ENCODE results near the gene FIGLA.

Gene FIGLA, protein sequence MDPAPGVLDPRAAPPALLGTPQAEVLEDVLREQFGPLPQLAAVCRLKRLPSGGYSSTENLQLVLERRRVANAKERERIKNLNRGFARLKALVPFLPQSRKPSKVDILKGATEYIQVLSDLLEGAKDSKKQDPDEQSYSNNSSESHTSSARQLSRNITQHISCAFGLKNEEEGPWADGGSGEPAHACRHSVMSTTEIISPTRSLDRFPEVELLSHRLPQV

DNA sequence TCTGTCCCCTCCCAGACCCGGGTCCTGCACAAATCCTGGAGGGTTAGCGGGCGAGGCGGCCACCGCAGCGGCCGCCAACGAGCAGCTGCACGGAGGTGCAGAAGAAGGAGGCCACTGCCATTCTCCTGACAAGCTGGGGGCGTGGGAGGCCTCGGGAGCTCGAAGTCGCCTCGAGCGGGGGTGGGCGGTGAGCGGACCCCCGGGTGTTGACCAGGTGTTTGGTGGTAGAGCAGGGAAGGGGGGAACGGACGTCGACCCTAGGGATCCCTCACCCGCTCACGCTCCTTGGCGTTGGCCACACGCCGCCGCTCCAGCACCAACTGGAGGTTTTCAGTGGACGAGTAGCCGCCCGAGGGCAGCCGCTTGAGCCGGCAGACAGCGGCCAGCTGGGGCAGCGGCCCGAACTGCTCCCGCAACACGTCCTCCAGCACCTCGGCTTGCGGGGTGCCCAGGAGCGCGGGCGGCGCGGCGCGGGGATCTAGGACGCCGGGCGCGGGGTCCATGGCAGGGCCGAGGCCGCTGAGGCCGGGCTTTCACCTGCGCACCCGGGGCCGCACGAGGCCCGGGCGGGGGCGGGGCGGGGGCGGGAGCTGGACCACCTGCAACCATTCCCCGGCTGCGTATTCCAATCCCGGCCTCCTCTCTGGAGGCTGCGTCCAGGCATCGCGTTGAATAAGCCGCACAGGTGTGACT lies at the start of gene FIGLA:
TSS of gene FIGLA (minus strand) at position 508 of the 693 bp plus-strand sequence. CDS start at position 503, 5 bp downstream.
- peak; percentile 23 for DNase-seq

DNA sequence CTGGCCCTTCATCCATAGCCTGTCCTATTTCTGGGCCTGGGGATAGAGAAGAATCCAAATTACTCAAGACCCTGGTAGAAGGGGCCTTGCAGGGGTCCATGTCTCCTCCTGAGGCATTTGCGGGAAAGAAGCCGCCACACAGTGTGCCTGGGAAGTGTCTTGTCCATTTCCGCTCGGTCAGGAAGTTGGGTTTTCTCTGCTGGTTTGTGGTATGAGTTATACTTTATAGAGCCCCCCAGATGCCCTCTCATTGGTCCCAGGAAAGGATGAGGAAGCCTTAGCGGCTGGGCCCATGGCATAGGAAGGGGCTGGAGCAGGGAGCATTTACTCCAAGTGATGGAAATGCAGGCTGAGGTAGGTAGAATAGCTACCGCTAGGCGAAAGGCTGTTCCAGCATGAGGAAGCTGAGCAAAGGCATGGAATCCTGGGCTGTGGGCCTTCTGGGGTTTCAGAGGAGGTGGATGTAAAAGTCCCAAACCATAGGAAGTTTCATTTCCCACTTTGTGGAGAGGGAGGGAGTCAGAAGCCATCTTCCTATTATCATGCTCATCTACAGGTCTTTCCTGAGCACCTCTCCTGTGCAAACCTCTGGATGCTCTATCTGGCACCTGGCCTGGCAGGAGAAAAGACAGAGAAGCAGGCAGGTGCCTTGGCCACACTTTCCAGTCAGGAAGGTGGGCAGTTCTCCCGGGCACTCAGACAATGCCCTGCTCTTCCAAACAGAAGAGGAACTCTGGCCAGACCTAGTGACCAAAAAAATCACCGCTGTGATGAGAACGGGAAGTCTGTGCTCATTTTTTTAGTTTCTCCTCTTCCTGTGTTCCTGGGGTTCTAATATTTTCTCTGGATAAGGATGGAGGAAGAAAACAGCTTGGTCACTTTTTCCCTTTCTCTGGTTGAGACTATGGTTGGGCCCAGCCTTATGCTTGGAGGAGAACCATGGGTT lies 47.8 kb upstream of the FIGLA start:
- no peak for DNase-seq

DNA sequence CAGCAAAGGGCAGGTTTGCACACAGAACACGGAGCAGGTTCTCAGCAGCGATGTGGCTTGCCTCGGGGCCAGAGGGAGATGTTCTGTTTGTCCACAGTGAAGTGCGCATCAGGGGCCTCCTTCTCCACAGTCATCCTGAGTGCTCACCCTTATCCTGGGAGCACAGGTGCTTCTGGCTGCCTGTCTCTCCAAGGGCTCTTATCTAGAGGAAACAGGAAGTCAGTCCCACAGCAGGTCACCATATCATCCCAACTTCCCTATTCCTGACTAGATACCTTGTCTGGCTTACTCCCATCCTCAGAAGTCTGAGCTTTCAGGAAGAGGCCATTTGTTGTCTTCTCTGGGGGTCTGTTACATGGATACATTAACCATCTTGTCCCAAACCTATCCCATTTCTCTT lies 45.2 kb upstream of the FIGLA start, which contains the start of gene CD207:
TSS of gene CD207 (minus strand) at position 174 of the 400 bp plus-strand sequence. CDS start at position 134, 40 bp downstream.
- DNase-seq = peak; percentile 74

DNA sequence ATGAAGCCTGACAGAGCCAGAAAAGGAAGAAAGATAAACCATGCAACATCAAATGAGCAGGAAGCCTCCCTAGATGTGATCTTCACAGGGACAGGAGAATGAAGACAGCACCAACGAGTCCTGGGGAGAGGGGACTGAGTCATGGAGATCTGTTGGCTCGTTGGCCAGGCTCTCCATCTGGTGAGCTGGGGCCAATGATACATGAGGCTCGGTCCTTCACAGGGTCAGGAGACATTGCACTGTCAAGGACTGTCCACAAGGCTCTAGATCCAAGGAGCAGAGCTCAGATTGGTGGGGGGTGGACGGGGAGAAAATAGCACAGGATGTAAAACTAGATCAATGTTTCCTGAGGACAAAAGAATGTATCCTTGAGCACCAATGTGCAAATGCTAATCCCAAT lies 44.4 kb upstream of the FIGLA start:
- DNase-seq = no peak

DNA sequence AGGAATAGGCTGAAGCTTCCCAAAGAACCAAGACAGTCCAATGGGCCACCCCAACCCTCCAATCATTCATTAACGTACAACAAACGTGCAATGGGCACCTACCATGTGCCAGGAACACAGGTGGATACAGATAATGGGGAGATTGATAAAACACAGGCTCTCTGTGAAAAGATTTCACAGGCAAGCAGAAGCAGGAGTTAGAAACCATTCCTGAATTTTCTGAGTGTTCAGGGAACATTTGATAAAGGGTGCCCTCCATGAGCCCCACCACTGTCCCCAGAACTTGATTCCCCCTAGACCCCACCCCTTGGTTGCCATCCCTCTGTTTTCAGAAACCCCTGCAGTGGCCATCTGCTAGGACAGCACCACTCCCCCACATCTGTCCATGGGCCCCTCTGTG lies 43.7 kb upstream of the FIGLA start:
- DNase-seq = no peak

DNA sequence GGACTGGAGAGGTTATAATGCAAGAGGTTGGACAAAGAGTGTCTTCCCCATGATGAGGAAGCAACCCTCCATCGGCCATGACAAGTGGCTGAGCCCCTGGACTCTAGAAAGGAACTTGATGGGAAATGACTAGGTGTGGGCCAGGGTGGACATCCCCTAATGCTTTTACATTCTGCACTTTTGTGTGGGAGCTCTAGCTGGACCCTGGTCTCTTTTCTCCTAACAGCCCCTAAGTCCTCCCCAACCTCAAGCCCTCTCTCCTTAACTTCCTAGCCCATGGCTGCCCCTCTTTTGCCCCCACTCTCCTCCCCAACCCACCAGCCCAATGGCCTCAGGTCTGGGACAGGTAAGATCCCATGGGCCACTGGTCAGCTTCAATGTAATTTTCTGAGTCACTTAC lies 42.8 kb upstream of the FIGLA start:
- DNase-seq = no peak

DNA sequence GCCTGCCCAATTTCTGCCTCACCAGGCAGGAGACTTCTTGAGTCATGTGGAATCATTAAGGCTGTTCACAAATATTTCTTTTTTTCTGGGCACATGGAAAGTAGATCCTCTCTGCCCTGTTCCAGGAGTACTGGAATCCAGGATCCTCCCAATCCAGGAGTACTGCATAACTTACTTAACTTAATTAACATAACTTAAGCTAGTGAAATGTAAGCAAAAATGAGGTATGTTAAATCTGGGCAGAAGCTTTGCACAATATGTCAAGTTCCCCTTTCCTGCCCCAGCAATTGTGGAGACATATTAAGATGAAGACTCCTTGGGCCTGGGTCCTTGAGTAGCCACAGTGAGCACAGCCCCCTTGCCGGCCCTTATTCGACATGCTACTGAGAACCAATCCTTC lies 41.9 kb upstream of the FIGLA start:
- DNase-seq = no peak

DNA sequence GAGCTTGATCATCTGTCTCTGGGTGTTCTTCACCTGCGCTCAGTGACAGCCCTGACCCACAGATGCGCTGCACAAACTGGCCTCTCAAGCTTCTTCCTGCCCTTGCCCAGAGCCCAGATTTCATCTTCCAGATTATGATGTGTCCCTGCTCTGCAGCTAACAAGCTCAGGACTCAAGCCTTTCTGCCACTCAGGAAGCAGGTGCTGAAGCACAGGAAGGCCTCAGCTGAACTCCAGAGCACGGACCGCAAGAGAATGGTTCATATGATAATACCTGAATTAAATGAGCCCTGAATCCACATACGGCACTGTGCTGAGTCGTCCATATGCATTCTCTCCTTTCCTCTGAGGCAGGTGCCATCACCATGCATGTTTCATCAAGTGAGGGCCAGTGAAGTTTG lies 41.4 kb upstream of the FIGLA start:
- no peak for DNase-seq

DNA sequence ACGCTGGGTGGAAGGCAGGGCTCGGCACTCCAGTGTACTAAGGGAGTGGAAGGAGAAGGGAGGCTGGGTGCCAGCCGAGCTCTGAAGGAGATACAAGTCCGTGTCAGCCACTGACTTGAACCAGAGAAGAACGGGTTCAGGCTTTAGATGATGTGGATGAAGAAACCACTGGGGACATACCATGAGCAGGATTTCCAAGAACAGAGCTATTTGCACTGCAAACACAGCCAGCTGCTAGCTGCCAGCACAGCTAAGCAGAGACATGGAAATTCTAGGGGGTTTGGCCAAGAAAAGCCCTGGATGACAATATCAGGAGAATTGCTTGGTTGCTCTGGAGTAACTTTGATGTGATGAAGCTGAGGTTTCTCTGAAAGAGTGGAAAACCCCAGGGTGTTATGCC lies 39.9 kb upstream of the FIGLA start:
- DNase-seq = no peak

DNA sequence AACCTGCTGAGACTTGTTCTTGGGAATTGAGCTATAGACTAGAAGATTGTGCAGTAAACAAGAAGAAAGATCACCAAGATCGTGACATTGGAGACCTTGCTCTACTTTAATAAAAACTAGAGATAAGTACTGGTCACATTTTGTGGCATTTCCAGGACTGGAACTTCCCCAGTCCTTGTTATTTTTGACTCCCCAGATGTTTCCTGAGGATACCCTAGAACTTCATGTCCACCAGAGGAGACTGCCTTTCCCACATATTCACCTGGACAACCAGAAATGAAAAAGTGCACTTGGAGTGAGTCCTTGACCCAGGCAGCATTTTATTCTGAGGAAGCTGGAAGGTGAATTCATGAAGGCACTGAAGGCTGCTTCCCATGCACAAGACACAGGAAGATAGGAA lies 39.5 kb upstream of the FIGLA start:
- DNase-seq = no peak

DNA sequence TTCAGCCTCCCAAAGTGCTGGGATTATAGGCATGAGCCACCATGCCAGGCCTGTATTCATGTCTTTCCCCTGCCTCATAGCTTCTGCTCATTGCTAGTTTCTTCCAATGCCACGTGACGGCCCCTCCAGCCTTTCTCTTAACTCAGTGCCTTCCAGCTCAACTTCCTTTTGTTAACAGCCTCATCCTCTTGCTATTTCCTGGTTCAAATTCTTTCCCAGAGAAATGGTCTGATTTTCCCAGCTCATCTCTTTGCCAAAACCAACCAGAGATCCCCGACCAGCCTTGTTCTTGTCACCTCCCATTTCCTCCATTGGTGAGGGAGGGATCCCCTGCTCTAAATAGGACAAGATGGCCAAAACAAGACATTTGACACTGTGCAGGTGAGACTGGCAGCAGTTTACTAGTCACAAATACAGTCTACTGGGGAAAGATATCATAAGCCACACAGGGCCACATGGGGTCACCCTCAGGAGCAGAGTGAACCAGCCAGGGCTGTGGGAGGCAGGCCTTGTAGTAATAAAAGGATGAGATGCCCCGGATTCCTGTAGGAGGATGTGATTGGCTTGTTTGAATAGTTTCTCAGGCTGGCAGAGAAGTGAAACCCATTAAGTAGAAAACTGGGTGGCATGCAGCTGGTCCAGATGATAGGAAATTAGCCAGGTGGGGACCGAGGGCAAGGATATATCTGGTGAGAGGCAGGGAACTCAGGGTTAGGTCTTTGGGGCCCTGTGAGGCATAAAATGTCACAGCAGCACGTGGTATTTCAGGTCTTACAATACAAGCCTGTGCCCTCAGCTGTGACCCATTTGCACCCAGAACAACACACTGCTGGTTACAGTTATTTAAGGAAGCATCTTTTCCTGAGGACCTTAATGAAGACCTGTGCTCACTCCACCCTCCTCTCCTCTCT lies 38.7 kb upstream of the FIGLA start:
- DNase-seq = no peak

DNA sequence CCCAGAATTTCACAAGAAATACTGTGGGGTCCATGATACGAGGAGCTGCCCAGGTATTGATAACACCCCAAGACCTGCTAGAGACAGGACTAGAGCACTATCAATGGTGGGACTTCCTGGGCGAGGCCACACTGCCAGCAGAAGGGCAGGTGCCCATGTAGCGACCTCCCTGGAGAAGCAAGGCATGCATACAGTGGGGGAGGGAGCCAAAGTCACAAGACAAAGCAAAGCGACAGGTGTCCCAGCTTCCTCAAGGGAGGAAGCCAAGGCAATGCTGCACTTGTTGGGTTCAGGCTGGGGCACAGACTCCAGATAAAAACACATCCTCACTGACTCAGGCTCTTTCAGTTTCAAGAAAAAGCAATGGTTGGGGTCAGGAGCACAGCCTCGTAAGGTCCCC lies 37.7 kb upstream of the FIGLA start:
- DNase-seq = no peak

DNA sequence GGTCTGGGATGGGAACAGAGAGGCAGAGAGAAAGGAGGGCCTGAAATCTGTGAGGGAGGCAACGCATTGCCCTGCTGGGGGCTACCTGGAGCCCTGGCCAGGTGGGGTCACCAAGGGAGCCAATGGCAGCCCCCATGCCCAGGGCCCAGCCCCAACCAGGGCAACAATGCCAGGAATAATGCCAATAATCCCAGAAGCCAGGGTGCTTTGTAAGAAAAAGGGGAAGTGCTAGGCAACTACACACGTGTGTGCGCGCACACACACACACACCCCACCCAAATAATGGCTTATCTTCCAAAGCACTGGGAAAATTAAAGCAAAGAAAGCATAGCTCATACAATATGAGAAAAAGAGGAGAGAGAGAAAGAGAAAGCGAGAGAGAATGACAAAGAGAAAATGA lies 36.9 kb upstream of the FIGLA start:
- DNase-seq = no peak

DNA sequence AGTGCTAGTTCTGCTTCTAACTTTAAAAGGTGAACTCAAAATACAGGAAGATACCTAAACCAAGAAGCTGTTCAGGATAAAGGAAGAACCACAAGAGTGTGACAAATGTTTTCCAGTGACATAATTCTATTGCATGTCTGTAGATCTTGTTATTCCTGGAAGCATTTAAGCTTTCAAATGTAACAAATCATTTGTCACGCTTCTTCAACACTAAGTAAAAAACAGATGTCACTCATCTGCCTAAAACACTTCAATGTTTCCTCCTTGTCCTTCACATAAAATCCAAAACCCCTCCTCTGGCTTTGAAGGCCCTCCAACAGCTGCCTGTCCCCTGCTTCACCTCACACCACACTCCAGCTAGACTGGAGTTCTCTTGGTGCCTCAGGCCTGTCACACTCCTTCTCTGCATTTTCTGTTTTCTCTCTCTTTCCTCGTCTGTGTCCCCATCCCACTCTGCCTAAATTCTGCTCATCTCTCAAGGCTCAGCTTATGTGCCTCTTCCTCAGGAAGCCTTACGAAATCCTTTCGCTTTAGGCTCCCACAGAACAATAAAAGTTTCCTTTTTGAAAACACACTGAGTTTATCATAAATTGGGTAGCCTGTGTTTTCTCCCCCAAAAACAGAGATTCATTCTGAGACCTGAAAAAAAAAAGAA lies 36.4 kb upstream of the FIGLA start:
- no peak for DNase-seq

DNA sequence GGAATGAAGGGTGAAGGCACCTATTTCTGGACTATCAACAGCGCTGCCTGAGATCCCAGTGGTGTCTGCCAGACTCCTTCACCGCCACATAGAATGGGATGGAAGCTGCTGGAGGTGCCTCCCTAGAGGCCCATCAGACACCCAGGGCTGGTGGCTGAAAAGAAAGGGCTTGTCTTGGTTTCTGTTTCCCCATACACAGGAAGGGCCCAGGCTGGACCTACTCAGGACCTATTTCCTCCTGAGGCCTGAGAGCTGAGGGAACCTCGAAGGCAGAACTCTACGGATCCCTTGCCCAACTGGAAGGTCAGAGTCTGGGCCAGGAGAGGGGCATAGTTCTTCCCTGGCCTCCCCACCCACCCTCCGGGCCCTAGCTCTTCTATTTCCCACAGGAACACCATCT lies 32.8 kb upstream of the FIGLA start:
- no peak for DNase-seq

DNA sequence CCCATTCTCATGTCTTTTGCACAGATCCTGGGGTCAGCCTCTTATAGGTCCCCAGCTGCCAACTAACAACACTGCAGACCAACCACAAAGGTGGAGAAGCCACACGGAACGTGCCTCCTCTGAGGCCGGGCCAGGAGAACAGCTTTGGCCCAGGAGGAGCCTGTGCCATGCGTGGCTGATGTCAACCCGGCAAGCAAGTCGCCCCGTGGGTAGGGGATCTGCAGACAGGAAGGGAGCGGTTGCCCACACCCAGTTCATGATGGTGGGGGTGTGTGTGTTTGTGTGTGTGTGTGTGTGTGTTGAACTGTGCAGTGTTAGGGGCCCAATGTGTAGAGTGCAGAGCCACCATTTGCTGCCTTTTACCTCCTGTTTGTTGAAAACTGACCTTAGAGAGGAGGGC lies 32.4 kb upstream of the FIGLA start:
- DNase-seq = no peak

DNA sequence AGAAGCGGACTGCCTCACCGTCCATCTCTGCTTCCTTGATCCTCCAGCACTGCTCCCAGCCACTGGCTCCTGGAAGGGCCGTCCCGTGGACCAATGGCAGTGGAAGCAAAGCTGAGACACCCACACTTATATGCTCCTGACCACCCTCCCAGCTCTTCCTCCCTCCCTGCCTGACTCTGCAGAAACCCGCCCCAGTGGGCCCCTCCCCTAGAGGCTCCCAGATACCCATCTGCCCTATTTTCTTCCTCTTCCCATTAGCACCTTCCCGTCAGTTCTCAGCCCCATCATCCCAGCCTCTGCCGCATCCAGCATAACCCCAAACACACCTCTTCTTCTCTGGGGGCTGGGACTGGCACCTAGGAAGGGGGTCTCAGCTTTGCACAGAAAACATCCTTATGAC lies 30.1 kb upstream of the FIGLA start, which contains the start of gene CLEC4F:
TSS of gene CLEC4F (minus strand) at position 101 of the 400 bp plus-strand sequence. CDS start at position 25, 76 bp downstream.
- DNase-seq = no peak

DNA sequence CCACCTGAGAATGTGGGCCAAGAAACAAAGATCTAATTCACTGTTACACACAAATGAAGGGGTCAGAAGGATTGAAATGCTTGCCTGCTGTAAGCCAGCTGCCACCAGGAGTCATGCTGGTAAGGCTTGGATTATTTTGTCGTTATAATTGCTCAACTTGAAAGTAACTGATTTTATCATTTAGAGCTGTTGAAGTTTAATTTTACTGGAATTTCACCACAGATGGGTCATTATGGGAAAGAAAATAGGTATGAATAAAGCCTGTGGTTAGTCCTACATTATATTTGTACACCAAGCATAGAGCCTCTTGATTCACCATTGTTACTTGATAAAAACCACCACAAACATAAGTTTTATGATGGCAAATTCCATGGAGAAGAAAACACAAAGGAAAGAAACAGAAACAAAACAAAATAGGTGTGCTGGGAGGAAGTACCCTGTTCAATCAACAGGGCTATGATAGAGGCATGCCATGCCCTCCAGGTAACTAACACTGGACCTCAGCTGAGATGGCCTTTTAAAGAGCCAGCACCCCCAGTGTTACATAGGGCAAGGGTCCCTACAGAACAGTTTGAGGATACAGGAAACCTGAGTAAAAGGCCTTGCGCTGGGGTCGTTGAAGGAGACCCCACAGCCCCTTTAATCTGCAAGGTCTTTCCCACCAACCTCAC lies 27.0 kb upstream of the FIGLA start:
- no peak for DNase-seq

DNA sequence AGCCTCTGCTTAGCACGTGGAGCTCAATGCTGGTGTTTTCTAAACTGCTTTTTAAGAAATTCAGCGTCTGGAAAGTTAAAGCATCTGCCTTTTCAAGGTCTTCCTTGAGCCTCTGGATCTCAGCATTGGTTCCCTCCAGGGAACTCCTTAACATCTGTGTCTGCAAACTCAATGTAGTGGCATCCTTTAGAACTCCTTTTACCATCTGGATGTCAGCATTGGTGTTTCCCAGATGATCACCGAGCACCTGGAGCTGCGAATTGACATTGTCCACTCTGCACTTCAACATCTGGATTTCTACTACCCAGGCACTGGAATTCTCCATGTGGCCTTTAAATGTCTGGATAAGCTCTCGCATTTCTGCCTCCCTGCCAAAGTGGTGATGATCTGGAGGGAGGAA lies 26.3 kb upstream of the FIGLA start:
- DNase-seq = no peak

DNA sequence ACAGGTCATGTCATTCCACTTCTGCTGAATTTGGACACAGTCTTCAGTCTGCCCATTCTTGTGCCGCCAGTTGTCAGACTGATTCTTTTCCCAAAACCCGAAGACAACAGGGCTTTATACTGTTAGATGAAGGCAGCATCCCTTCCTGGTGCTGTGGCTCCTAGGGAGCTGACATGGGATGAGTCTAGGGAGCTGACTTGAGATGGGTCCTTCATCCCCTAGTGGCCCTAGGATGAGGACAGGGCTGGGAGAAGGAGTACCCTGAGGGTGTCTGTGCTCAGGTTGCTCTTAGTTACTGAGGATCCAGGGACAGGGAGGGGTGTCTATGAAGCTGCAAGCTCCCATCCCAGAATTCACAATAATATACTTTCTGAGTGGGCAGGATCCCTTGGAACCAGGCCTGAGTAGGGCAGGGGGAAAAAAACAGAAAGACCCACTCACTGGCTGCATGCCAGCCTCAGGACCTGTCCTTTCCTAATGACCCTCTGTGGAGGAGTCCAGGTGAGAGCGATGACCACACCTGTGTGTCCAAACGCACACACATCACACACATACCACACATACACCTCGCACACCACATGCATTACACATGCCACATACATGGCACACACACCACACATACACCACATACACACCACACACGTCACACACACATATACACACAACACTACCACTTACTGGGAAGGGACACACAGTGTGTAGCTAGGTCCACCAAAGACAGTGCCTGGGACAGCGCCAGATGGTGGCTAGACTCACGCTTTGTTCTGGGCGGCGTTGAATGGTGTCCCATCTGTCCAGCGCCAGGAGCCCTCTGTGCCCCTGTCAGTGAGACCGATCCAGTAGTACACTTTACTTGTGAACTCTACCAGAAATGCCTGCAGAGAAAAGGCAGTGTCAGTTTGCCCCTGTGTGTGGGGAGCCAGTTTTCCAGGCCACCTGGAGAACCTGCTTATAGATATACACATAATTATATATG lies 18.8 kb upstream of the FIGLA start:
- DNase-seq = no peak
